B cell (primary cell): ENCODE data around the gene ASPSCR1.

Source experiments
- CTCF ChIP-seq: fragments of 200-600 bp; IDR thresholded peaks from one replicate; pipeline ENCODE4 v1.8.0; 2022; ENCODE audit warnings: antibody characterized with exemption, mild to moderate bottlenecking
- EZH2 ChIP-seq: IDR thresholded peaks from 2 replicates; pipeline ENCODE4 v1.6.1; 2012; ENCODE audit warnings: borderline replicate concordance, low read depth, mild to moderate bottlenecking, moderate library complexity, low read length; ENCODE audit not compliant: insufficient read depth, poor library complexity, severe bottlenecking

- TF ChIP-seq EZH2, result no peak
- no peak for TF ChIP-seq CTCF
Measured at GRCh38 chr17:81956607-81957589, 20.5 kb upstream of the ASPSCR1 start.
